Embryonic facial prominence (tissue), 1 donor: ENCODE measurements around the gene GAGE12E.
"Not testable (repeated sequence)": the region's sequence is repeated elsewhere in the genome, so short reads cannot be mapped to it uniquely, and the experiment has no call there.

Experiments
- DNase-seq: peaks from one replicate; pipeline ENCODE4 v3.0.0-alpha.2; 2016; ENCODE audit errors: extremely low spot score

The GAGE12E gene, protein sequence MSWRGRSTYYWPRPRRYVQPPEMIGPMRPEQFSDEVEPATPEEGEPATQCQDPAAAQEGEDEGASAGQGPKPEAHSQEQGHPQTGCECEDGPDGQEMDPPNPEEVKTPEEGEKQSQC

DNA sequence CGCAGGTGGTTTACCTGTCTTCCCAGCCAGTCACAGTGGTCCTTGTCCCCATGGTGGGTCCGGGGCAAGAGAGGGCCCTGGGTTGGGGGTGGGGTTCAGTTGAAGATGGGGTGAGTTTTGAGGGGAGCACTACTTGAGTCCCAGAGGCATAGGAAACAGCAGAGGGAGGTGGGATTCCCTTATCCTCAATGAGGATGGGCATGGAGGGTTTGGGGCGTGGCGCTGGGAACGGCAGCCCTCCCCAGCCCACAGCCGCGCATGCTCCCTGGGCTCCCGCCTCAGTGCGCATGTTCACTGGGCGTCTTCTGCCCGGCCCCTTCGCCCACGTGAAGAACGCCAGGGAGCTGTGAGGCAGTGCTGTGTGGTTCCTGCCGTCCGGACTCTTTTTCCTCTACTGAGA, at the start of gene GAGE12E:
TSS of gene GAGE12E (plus strand) at position 301 of the 400 bp plus-strand sequence. CDS start 1,155 bp downstream, outside the sequence.
- DNase-seq = not testable (repeated sequence)

DNA sequence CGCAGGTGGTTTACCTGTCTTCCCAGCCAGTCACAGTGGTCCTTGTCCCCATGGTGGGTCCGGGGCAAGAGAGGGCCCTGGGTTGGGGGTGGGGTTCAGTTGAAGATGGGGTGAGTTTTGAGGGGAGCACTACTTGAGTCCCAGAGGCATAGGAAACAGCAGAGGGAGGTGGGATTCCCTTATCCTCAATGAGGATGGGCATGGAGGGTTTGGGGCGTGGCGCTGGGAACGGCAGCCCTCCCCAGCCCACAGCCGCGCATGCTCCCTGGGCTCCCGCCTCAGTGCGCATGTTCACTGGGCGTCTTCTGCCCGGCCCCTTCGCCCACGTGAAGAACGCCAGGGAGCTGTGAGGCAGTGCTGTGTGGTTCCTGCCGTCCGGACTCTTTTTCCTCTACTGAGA, 19.2 kb upstream of the GAGE12E start, which contains the start of gene GAGE12C:
TSS of gene GAGE12C (plus strand) at position 301 of the 400 bp plus-strand sequence. CDS start 1,155 bp downstream, outside the sequence.
- not testable (repeated sequence) for DNase-seq

DNA sequence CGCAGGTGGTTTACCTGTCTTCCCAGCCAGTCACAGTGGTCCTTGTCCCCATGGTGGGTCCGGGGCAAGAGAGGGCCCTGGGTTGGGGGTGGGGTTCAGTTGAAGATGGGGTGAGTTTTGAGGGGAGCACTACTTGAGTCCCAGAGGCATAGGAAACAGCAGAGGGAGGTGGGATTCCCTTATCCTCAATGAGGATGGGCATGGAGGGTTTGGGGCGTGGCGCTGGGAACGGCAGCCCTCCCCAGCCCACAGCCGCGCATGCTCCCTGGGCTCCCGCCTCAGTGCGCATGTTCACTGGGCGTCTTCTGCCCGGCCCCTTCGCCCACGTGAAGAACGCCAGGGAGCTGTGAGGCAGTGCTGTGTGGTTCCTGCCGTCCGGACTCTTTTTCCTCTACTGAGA, 9.7 kb upstream of the GAGE12E start, which contains the start of gene GAGE12D:
TSS of gene GAGE12D (plus strand) at position 301 of the 400 bp plus-strand sequence. CDS start 1,155 bp downstream, outside the sequence.
- not testable (repeated sequence) for DNase-seq

DNA sequence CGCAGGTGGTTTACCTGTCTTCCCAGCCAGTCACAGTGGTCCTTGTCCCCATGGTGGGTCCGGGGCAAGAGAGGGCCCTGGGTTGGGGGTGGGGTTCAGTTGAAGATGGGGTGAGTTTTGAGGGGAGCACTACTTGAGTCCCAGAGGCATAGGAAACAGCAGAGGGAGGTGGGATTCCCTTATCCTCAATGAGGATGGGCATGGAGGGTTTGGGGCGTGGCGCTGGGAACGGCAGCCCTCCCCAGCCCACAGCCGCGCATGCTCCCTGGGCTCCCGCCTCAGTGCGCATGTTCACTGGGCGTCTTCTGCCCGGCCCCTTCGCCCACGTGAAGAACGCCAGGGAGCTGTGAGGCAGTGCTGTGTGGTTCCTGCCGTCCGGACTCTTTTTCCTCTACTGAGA, 9.5 kb downstream of the GAGE12E start, which contains the start of gene GAGE12F:
TSS of gene GAGE12F (plus strand) at position 301 of the 400 bp plus-strand sequence. CDS start 1,155 bp downstream, outside the sequence.
- DNase-seq = not testable (repeated sequence)

GRCh38 chrX:49568728-49569127, 17.6 kb downstream of the GAGE12E start:
- DNase-seq = not testable (repeated sequence)

- not testable (repeated sequence) for DNase-seq
These were observed 18.1 kb downstream of the GAGE12E start for GRCh38 chrX:49569152-49569551.

- not testable (repeated sequence) for DNase-seq
These were observed 19.0 kb downstream of the GAGE12E start, which contains the start of gene GAGE12G for GRCh38 chrX:49570100-49570499. Gene GAGE12G, plus strand, starts transcription at chrX:49570400. Its CDS starts 1,155 bp downstream, at chrX:49571555.

DNA sequence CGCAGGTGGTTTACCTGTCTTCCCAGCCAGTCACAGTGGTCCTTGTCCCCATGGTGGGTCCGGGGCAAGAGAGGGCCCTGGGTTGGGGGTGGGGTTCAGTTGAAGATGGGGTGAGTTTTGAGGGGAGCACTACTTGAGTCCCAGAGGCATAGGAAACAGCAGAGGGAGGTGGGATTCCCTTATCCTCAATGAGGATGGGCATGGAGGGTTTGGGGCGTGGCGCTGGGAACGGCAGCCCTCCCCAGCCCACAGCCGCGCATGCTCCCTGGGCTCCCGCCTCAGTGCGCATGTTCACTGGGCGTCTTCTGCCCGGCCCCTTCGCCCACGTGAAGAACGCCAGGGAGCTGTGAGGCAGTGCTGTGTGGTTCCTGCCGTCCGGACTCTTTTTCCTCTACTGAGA, 28.6 kb downstream of the GAGE12E start, which contains the start of gene GAGE12H:
TSS of gene GAGE12H (plus strand) at position 301 of the 400 bp plus-strand sequence. CDS start 1,155 bp downstream, outside the sequence.
- DNase-seq = not testable (repeated sequence)

DNA sequence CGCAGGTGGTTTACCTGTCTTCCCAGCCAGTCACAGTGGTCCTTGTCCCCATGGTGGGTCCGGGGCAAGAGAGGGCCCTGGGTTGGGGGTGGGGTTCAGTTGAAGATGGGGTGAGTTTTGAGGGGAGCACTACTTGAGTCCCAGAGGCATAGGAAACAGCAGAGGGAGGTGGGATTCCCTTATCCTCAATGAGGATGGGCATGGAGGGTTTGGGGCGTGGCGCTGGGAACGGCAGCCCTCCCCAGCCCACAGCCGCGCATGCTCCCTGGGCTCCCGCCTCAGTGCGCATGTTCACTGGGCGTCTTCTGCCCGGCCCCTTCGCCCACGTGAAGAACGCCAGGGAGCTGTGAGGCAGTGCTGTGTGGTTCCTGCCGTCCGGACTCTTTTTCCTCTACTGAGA, 38.1 kb downstream of the GAGE12E start, which contains the start of gene GAGE2A:
TSS of gene GAGE2A (plus strand) at position 301 of the 400 bp plus-strand sequence. CDS start 1,155 bp downstream, outside the sequence.
- DNase-seq = not testable (repeated sequence)

- DNase-seq = not testable (repeated sequence)
These were observed 38.8 kb downstream of the GAGE12E start for GRCh38 chrX:49589769-49590478.

- DNase-seq = not testable (repeated sequence)
These were observed 39.4 kb downstream of the GAGE12E start for GRCh38 chrX:49590488-49590887.

- DNase-seq = not testable (repeated sequence)
These were observed 47.6 kb downstream of the GAGE12E start, which contains the start of gene GAGE1 for GRCh38 chrX:49598720-49599119. Gene GAGE1, plus strand, starts transcription at chrX:49599020. Its CDS starts 1,155 bp downstream, at chrX:49600175.
